Measurements from ENCODE around the gene PLCD4.

DNA sequence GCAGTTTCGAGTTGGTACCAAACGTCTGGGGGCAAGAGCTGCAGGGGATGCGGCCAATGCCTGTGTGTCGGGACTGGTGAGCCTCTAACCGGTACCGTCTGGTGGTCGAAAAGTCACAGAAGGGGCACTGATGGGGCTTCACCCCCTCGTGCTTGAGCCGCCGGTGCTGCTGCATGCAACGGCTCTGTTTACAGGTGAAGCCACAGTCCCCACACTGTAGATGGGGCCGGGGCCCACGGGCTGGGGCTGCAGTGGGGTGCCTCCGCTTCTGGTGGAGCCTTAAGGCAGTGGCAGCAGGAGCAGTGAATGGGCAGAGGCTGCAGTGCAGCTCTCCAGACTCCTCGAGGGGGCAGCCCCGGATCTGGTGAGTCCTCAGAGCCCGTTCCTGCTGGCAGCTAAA lies 35.1 kb downstream of the PLCD4 start:
- TF ChIP-seq, protein P1, sequence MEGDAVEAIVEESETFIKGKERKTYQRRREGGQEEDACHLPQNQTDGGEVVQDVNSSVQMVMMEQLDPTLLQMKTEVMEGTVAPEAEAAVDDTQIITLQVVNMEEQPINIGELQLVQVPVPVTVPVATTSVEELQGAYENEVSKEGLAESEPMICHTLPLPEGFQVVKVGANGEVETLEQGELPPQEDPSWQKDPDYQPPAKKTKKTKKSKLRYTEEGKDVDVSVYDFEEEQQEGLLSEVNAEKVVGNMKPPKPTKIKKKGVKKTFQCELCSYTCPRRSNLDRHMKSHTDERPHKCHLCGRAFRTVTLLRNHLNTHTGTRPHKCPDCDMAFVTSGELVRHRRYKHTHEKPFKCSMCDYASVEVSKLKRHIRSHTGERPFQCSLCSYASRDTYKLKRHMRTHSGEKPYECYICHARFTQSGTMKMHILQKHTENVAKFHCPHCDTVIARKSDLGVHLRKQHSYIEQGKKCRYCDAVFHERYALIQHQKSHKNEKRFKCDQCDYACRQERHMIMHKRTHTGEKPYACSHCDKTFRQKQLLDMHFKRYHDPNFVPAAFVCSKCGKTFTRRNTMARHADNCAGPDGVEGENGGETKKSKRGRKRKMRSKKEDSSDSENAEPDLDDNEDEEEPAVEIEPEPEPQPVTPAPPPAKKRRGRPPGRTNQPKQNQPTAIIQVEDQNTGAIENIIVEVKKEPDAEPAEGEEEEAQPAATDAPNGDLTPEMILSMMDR (IDR thresholded peaks at IDR 0.05; ENCODE audit: low read length), result no peak
- TF ChIP-seq EZH2 (IDR thresholded peaks at IDR 0.05; ENCODE audit: borderline replicate concordance, low read length), result no peak
